Mesendoderm (in vitro differentiated cells): ENCODE data around the gene CIAO3.
A peak's percentile ranks its signal among the peaks of the same experiment; 100 is the strongest.

Experiments used
- DNase-seq: peaks from one replicate; pipeline ENCODE4 v3.0.0; 2013
- H2AK5ac ChIP-seq: 2 replicates; pipeline ENCODE4 v1.6.1; 2013; ENCODE audit warnings: low read length, inconsistent platforms
- H2BK120ac ChIP-seq: 2 replicates; pipeline ENCODE4 v1.6.1; 2013; ENCODE audit warnings: low read depth, mild to moderate bottlenecking, low read length, moderate library complexity, mixed read lengths
- H2BK15ac ChIP-seq: replicated peaks from 2 replicates; pipeline ENCODE4 v1.6.1; 2013; ENCODE audit warnings: low read depth, mild to moderate bottlenecking, moderate library complexity
- H2BK5ac ChIP-seq: 2 replicates; pipeline ENCODE4 v1.6.1; 2013; ENCODE audit warnings: low read length, inconsistent platforms
- H3K18ac ChIP-seq: 2 replicates; pipeline ENCODE4 v1.6.1; 2013; ENCODE audit warnings: mild to moderate bottlenecking, low read length, mixed read lengths
- H3K23ac ChIP-seq: one replicate; pipeline ENCODE4 v1.6.1; 2013; ENCODE audit warnings: low read length
- H3K27ac ChIP-seq: 2 replicates; pipeline ENCODE4 v1.5.1; 2013; ENCODE audit warnings: low read depth, mild to moderate bottlenecking, inconsistent platforms, low read length, moderate library complexity
- H3K27me3 ChIP-seq: 2 replicates; pipeline ENCODE4 v1.6.1; 2013; ENCODE audit warnings: low read length, control low read depth, mild to moderate bottlenecking, inconsistent platforms; ENCODE audit not compliant: insufficient read depth, poor library complexity
- H3K36me3 ChIP-seq: 2 replicates; pipeline ENCODE4 v1.6.1; 2013; ENCODE audit warnings: low read length, inconsistent platforms; ENCODE audit not compliant: control insufficient read depth, insufficient read depth
- H3K4ac ChIP-seq: one replicate; pipeline ENCODE4 v1.6.1; 2013; ENCODE audit warnings: low read depth, mild to moderate bottlenecking, low read length, moderate library complexity
- H3K4me1 ChIP-seq: 2 replicates; pipeline ENCODE4 v1.6.1; 2013; ENCODE audit warnings: low read depth, low read length, inconsistent platforms; ENCODE audit not compliant: control insufficient read depth
- H3K4me2 ChIP-seq: 2 replicates; pipeline ENCODE4 v1.6.1; 2013; ENCODE audit warnings: low read length
- H3K4me3 ChIP-seq: 2 replicates; pipeline ENCODE4 v1.5.1; 2013; ENCODE audit warnings: mild to moderate bottlenecking, low read length
- H3K56ac ChIP-seq: one replicate; pipeline ENCODE4 v1.6.1; 2013; ENCODE audit warnings: low read length
- H3K79me1 ChIP-seq: 2 replicates; pipeline ENCODE4 v1.6.1; 2013; ENCODE audit warnings: low read length, inconsistent platforms
- H3K79me2 ChIP-seq: 2 replicates; pipeline ENCODE4 v1.6.1; 2013; ENCODE audit warnings: mild to moderate bottlenecking, low read length; ENCODE audit not compliant: control insufficient read depth, insufficient read depth
- H3K9ac ChIP-seq: 2 replicates; pipeline ENCODE4 v1.6.1; 2013; ENCODE audit warnings: low read length, inconsistent platforms
- H4K5ac ChIP-seq: one replicate; pipeline ENCODE4 v1.6.1; 2013; ENCODE audit warnings: low read length
- H4K8ac ChIP-seq: one replicate; pipeline ENCODE4 v1.6.1; 2013; ENCODE audit warnings: low read depth, mild to moderate bottlenecking, control low read depth, low read length, moderate library complexity
- WGBS: extraction: QIAGEN DNeasy Blood & Tissue Kit; methylation state at CpG from one replicate; pipeline ENCODE4 v1.1.7; 2013; ENCODE audit warnings: low lambda C conversion rate, missing lambda C conversion rate; ENCODE audit not compliant: insufficient coverage; ENCODE audit errors: extremely low coverage; 5-methylcytosine and 5-hydroxymethylcytosine counted together

Gene CIAO3

GRCh38 chr16:721765-722540, 18.8 kb downstream of the CIAO3 start:
- H3K9ac ChIP-seq = no peak overlapping the region
- no CpG with 5 or more reads among the region's 51 CpGs for WGBS
- H3K4me3 ChIP-seq = no peak overlapping the region

GRCh38 chr16:720990-721764, 19.6 kb downstream of the CIAO3 start, which contains the start of gene ANTKMT:
TSS of gene ANTKMT (plus strand) at chr16:721146. CDS start at chr16:721275, 129 bp downstream.
- Histone ChIP-seq H3K4me1 (peaks cover 4% of the 10 kb centered on the region), H3K23ac (peak within 1 kb of the TSS; percentile 66), H2BK5ac (peak within 1 kb of the TSS; percentile 89), H3K36me3 (no peaks in the 10 kb centered on the region), H2BK15ac (no peak within 1 kb of the TSS), H2BK120ac (no peak within 1 kb of the TSS), H3K18ac (peak within 1 kb of the TSS; percentile 54), H3K79me1 (no peaks in the 10 kb centered on the region), H2AK5ac (no peak within 1 kb of the TSS), H3K4me2 (peak within 1 kb of the TSS; percentile 92), H3K9ac (peak within 1 kb of the TSS; percentile 95), H3K56ac (peak within 1 kb of the TSS; percentile 98), H4K5ac (no peak within 1 kb of the TSS), H3K4ac (peak within 1 kb of the TSS; percentile 50), H3K27me3 (no peaks in the 10 kb centered on the region), H4K8ac (no peak within 1 kb of the TSS), H3K4me3 (peak within 1 kb of the TSS; percentile 65), H3K27ac (peak within 1 kb of the TSS; percentile 80), H3K79me2 (no peaks in the 10 kb centered on the region)
- no CpG with 5 or more reads among the region's 106 CpGs for WGBS
- peak; percentile 95 for DNase-seq

More at GRCh38 chr16:721765-722540, 18.8 kb downstream of the CIAO3 start:
- H3K23ac ChIP-seq = no peak overlapping the region
- no peak overlapping the region for H2BK120ac ChIP-seq
- H3K79me1 ChIP-seq = no peaks in the 10 kb centered on the region
- no peak for DNase-seq
- no peaks in the 10 kb centered on the region for H3K27me3 ChIP-seq
- no peak overlapping the region for H3K18ac ChIP-seq
- H4K5ac ChIP-seq = no peak overlapping the region
- H3K4me2 ChIP-seq = no peak overlapping the region
- peaks cover 4% of the 10 kb centered on the region for H3K4me1 ChIP-seq
- H3K56ac ChIP-seq = peak overlapping the region; percentile 49
- H2BK15ac ChIP-seq = no peak overlapping the region
- no peaks in the 10 kb centered on the region for H3K36me3 ChIP-seq
- H4K8ac ChIP-seq = no peak overlapping the region
- H2BK5ac ChIP-seq = no peak overlapping the region
- H3K4ac ChIP-seq = no peak overlapping the region
- H3K27ac ChIP-seq = no peak overlapping the region
- H3K79me2 ChIP-seq = no peaks in the 10 kb centered on the region
- no peak overlapping the region for H2AK5ac ChIP-seq

GRCh38 chr16:720447-720989, 20.3 kb downstream of the CIAO3 start:
- peaks cover 4% of the 10 kb centered on the region for H3K4me1 ChIP-seq
- no peak overlapping the region for H4K8ac ChIP-seq
- no peak overlapping the region for H4K5ac ChIP-seq
- H3K27me3 ChIP-seq = peaks cover 4% of the 10 kb centered on the region
- H2AK5ac ChIP-seq = no peak overlapping the region
- no peak overlapping the region for H2BK15ac ChIP-seq
- H3K9ac ChIP-seq = peak overlapping the region; percentile 95
- H3K27ac ChIP-seq = peak overlapping the region; percentile 80
- H3K4me2 ChIP-seq = peak overlapping the region; percentile 92
- H3K79me2 ChIP-seq = no peaks in the 10 kb centered on the region
- peak; percentile 83 for DNase-seq
- no peaks in the 10 kb centered on the region for H3K36me3 ChIP-seq
- H3K23ac ChIP-seq = peak overlapping the region; percentile 66
- H3K79me1 ChIP-seq = no peaks in the 10 kb centered on the region
- no peak overlapping the region for H2BK120ac ChIP-seq
- H2BK5ac ChIP-seq = peak overlapping the region; percentile 89
- H3K56ac ChIP-seq = peak overlapping the region; percentile 98
- H3K4ac ChIP-seq = peak overlapping the region; percentile 50
- H3K18ac ChIP-seq = peak overlapping the region; percentile 35
- peak overlapping the region; percentile 65 for H3K4me3 ChIP-seq
- no CpG with 5 or more reads among the region's 38 CpGs for WGBS

- peak overlapping the region; percentile 98 for H3K56ac ChIP-seq
- H4K5ac ChIP-seq = no peak overlapping the region
- no peaks in the 10 kb centered on the region for H3K79me2 ChIP-seq
- no peak overlapping the region for H3K4me3 ChIP-seq
- WGBS = no CpG with 5 or more reads among the region's 16 CpGs
- H3K4ac ChIP-seq = no peak overlapping the region
- peak overlapping the region; percentile 95 for H3K9ac ChIP-seq
- no peak for DNase-seq
- H3K36me3 ChIP-seq = no peaks in the 10 kb centered on the region
- no peak overlapping the region for H3K27ac ChIP-seq
- no peak overlapping the region for H4K8ac ChIP-seq
- H3K27me3 ChIP-seq = peaks cover 7% of the 10 kb centered on the region
- no peak overlapping the region for H2BK120ac ChIP-seq
- H2BK5ac ChIP-seq = no peak overlapping the region
- no peaks in the 10 kb centered on the region for H3K79me1 ChIP-seq
- peak overlapping the region; percentile 92 for H3K4me2 ChIP-seq
- H3K4me1 ChIP-seq = peaks cover 4% of the 10 kb centered on the region
- no peak overlapping the region for H3K18ac ChIP-seq
- no peak overlapping the region for H3K23ac ChIP-seq
- no peak overlapping the region for H2BK15ac ChIP-seq
- no peak overlapping the region for H2AK5ac ChIP-seq
Measured at GRCh38 chr16:719815-720446, 20.9 kb downstream of the CIAO3 start.

- no peak overlapping the region for H3K4me3 ChIP-seq
- WGBS = no CpG with 5 or more reads among the region's 6 CpGs
- no peak overlapping the region for H3K4me2 ChIP-seq
Measured at GRCh38 chr16:718922-719321, 21.9 kb downstream of the CIAO3 start.

More at GRCh38 chr16:718922-719321, 21.9 kb downstream of the CIAO3 start:
- Histone ChIP-seq H2BK15ac (no peak overlapping the region), H3K23ac (no peak overlapping the region), H3K9ac (no peak overlapping the region), H4K8ac (no peak overlapping the region), H3K4ac (no peak overlapping the region), H4K5ac (no peak overlapping the region), H2AK5ac (no peak overlapping the region), H2BK5ac (no peak overlapping the region), H3K79me2 (no peaks in the 10 kb centered on the region), H3K4me1 (peaks cover 4% of the 10 kb centered on the region), H3K27ac (no peak overlapping the region), H3K79me1 (no peaks in the 10 kb centered on the region), H2BK120ac (no peak overlapping the region), H3K36me3 (no peaks in the 10 kb centered on the region), H3K18ac (no peak overlapping the region), H3K56ac (no peak overlapping the region), H3K27me3 (peaks cover 7% of the 10 kb centered on the region)
- DNase-seq = no peak
